H1 (cell line): ENCODE data around the gene MOB3B. TPM values are rescaled to one million over a fixed set of nuclear protein-coding genes. Genes with fewer than 3 reads are reported as not detected.

ENCODE experiments used
- CHD1 ChIP-seq: IDR thresholded peaks from 2 replicates; pipeline ENCODE4 v1.6.1; 2012; ENCODE audit warnings: low read depth, low read length, improper control_type of control experiment
- EGR1 ChIP-seq: IDR thresholded peaks from 2 replicates; pipeline ENCODE4 v1.6.1; 2011; ENCODE audit warnings: low read depth, low read length, borderline replicate concordance
- FOSL1 ChIP-seq: IDR thresholded peaks from 2 replicates; pipeline ENCODE4 v1.6.1; 2011; ENCODE audit warnings: mild to moderate bottlenecking, low read depth, low read length, moderate library complexity; ENCODE audit not compliant: insufficient read depth
- RBBP5 ChIP-seq: IDR thresholded peaks from 2 replicates; pipeline ENCODE4 v1.7.1; 2012; ENCODE audit warnings: low read depth, mild to moderate bottlenecking, inconsistent platforms, low read length, moderate library complexity, borderline replicate concordance
- RNF2 ChIP-seq: fragments of 200-900, 300-1000 bp; sonication (generic); IDR thresholded peaks from 2 replicates; pipeline ENCODE4 v1.7.1; 2016; ENCODE audit warnings: borderline replicate concordance, low read depth, mild to moderate bottlenecking, antibody characterized with exemption, low read length; ENCODE audit not compliant: poor library complexity, severe bottlenecking; ENCODE audit errors: missing control alignments
- TAF1 ChIP-seq: IDR thresholded peaks from 2 replicates; pipeline ENCODE4 v1.6.1; 2011; ENCODE audit warnings: mild to moderate bottlenecking, low read depth, low read length
- polyA plus RNA-seq, 7 experiments: library from polyadenylated mRNA; depleted of rRNA in 3 of 7; stranded (reverse) in 5 of 7; unstranded in 2 of 7; fragments of >200 nt in 5 of 7; fragments of 200-250 nt in 2 of 7; gene quantifications; 1 replicate in 5 of 7; 2 replicates in 1 of 7; 4 replicates in 1 of 7; pipeline versions ENCODE4 v1.2.1 to v1.2.3, GENCODE V29; 2011 to 2013; ENCODE audit warnings: missing spikeins in 2 of 7, mixed read lengths in 2 of 7
- total RNA-seq: library from RNA; stranded (reverse); fragmentation: NEBNext Ultra II Directional; extraction: Animal tissue kit (Norgen Biotek cat#: 25700); gene quantifications from 2 replicates; pipeline ENCODE4 v1.2.1, GENCODE V29; 2021
- TF ChIP-seq, protein P1 (sequence below): fragments of 300-600 bp; sonication (generic); IDR thresholded peaks from 2 replicates; pipeline ENCODE4 v1.7.1; 2012; ENCODE audit warnings: low read length, moderate library complexity, mild to moderate bottlenecking, inconsistent platforms; ENCODE audit not compliant: insufficient replicate concordance

The MOB3B gene
- total and polyA plus RNA-seq, 2 of the 8 experiments (the other 6 are each of a cell fraction or from before 2014, with no cell fraction given): 12.7 to 16.1 TPM

DNA sequence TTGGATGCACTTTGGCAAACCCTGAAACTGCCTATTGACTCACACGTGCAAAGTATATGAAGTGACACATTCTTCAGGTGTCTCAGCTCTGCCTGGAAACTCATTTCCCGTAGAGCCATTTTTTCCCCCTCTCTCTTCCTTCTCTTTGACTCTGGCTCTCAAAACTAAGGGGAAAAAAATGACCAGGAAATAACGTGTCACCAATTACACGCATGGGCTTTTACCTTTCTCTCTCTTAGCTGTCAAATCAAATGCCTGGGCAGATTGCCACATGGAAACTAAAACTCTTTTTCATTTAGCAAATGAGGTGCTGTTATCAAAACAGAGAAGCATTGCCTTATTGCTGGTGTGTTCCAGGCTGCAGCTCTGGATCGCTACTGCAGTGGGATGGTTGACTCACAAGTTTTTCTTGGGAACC, 23.9 kb downstream of the MOB3B start (continued):
- no peak for TF ChIP-seq FOSL1
- no peak for TF ChIP-seq CHD1
- TF ChIP-seq RNF2: no peak
- TF ChIP-seq TAF1: no peak
- TF ChIP-seq, protein P1, sequence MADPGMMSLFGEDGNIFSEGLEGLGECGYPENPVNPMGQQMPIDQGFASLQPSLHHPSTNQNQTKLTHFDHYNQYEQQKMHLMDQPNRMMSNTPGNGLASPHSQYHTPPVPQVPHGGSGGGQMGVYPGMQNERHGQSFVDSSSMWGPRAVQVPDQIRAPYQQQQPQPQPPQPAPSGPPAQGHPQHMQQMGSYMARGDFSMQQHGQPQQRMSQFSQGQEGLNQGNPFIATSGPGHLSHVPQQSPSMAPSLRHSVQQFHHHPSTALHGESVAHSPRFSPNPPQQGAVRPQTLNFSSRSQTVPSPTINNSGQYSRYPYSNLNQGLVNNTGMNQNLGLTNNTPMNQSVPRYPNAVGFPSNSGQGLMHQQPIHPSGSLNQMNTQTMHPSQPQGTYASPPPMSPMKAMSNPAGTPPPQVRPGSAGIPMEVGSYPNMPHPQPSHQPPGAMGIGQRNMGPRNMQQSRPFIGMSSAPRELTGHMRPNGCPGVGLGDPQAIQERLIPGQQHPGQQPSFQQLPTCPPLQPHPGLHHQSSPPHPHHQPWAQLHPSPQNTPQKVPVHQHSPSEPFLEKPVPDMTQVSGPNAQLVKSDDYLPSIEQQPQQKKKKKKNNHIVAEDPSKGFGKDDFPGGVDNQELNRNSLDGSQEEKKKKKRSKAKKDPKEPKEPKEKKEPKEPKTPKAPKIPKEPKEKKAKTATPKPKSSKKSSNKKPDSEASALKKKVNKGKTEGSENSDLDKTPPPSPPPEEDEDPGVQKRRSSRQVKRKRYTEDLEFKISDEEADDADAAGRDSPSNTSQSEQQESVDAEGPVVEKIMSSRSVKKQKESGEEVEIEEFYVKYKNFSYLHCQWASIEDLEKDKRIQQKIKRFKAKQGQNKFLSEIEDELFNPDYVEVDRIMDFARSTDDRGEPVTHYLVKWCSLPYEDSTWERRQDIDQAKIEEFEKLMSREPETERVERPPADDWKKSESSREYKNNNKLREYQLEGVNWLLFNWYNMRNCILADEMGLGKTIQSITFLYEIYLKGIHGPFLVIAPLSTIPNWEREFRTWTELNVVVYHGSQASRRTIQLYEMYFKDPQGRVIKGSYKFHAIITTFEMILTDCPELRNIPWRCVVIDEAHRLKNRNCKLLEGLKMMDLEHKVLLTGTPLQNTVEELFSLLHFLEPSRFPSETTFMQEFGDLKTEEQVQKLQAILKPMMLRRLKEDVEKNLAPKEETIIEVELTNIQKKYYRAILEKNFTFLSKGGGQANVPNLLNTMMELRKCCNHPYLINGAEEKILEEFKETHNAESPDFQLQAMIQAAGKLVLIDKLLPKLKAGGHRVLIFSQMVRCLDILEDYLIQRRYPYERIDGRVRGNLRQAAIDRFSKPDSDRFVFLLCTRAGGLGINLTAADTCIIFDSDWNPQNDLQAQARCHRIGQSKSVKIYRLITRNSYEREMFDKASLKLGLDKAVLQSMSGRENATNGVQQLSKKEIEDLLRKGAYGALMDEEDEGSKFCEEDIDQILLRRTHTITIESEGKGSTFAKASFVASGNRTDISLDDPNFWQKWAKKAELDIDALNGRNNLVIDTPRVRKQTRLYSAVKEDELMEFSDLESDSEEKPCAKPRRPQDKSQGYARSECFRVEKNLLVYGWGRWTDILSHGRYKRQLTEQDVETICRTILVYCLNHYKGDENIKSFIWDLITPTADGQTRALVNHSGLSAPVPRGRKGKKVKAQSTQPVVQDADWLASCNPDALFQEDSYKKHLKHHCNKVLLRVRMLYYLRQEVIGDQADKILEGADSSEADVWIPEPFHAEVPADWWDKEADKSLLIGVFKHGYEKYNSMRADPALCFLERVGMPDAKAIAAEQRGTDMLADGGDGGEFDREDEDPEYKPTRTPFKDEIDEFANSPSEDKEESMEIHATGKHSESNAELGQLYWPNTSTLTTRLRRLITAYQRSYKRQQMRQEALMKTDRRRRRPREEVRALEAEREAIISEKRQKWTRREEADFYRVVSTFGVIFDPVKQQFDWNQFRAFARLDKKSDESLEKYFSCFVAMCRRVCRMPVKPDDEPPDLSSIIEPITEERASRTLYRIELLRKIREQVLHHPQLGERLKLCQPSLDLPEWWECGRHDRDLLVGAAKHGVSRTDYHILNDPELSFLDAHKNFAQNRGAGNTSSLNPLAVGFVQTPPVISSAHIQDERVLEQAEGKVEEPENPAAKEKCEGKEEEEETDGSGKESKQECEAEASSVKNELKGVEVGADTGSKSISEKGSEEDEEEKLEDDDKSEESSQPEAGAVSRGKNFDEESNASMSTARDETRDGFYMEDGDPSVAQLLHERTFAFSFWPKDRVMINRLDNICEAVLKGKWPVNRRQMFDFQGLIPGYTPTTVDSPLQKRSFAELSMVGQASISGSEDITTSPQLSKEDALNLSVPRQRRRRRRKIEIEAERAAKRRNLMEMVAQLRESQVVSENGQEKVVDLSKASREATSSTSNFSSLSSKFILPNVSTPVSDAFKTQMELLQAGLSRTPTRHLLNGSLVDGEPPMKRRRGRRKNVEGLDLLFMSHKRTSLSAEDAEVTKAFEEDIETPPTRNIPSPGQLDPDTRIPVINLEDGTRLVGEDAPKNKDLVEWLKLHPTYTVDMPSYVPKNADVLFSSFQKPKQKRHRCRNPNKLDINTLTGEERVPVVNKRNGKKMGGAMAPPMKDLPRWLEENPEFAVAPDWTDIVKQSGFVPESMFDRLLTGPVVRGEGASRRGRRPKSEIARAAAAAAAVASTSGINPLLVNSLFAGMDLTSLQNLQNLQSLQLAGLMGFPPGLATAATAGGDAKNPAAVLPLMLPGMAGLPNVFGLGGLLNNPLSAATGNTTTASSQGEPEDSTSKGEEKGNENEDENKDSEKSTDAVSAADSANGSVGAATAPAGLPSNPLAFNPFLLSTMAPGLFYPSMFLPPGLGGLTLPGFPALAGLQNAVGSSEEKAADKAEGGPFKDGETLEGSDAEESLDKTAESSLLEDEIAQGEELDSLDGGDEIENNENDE: no peak
- TF ChIP-seq EGR1: no peak
- TF ChIP-seq RBBP5: no peak
